ENCODE data around the gene STK10.
"Not testable (repeated sequence)": the region's sequence is repeated elsewhere in the genome, so short reads cannot be mapped to it uniquely, and the experiment has no call there.

The STK10 gene

GRCh38 chr5:172200476-172200875 lies 12.5 kb upstream of the STK10 start:
- Histone ChIP-seq H3K4me3 (no peak overlapping the region), H3K27ac (no peak overlapping the region)
- no peak for DNase-seq (ENCODE audit: low spot score)
- TF ChIP-seq, protein P1, sequence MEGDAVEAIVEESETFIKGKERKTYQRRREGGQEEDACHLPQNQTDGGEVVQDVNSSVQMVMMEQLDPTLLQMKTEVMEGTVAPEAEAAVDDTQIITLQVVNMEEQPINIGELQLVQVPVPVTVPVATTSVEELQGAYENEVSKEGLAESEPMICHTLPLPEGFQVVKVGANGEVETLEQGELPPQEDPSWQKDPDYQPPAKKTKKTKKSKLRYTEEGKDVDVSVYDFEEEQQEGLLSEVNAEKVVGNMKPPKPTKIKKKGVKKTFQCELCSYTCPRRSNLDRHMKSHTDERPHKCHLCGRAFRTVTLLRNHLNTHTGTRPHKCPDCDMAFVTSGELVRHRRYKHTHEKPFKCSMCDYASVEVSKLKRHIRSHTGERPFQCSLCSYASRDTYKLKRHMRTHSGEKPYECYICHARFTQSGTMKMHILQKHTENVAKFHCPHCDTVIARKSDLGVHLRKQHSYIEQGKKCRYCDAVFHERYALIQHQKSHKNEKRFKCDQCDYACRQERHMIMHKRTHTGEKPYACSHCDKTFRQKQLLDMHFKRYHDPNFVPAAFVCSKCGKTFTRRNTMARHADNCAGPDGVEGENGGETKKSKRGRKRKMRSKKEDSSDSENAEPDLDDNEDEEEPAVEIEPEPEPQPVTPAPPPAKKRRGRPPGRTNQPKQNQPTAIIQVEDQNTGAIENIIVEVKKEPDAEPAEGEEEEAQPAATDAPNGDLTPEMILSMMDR (IDR thresholded peaks at IDR 0.05): no peak

DNA sequence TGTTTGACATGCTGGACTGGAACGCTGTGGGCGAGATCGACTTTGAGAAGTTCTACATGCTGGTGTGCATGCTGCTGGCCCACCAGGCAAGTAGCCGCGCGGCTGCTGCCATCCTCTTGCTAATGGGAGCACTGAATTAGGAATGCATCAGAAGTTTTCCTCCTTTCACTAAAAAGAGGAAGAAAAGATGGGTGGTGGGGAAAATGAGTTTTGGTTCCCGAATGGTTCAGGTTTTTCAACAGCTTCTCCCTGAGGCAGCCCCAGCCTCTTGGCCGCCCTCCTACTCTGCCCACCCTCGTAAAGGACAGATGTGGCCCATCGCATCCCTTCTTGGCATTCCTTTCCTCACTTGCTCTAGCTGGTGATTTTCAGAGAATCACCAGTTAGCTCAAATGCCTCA lies 11.4 kb upstream of the STK10 start:
- Histone ChIP-seq H3K4me3 (no peak overlapping the region), H3K27ac (no peak overlapping the region)
- TF ChIP-seq, protein P1 (IDR thresholded peaks at IDR 0.05): no peak
- DNase-seq (ENCODE audit: low spot score): no peak

- H3K27ac ChIP-seq; H3K4me3 ChIP-seq; DNase-seq (ENCODE audit: low spot score): not testable (repeated sequence)
Observed at GRCh38 chr5:172197775-172198174, 9.8 kb upstream of the STK10 start.

DNA sequence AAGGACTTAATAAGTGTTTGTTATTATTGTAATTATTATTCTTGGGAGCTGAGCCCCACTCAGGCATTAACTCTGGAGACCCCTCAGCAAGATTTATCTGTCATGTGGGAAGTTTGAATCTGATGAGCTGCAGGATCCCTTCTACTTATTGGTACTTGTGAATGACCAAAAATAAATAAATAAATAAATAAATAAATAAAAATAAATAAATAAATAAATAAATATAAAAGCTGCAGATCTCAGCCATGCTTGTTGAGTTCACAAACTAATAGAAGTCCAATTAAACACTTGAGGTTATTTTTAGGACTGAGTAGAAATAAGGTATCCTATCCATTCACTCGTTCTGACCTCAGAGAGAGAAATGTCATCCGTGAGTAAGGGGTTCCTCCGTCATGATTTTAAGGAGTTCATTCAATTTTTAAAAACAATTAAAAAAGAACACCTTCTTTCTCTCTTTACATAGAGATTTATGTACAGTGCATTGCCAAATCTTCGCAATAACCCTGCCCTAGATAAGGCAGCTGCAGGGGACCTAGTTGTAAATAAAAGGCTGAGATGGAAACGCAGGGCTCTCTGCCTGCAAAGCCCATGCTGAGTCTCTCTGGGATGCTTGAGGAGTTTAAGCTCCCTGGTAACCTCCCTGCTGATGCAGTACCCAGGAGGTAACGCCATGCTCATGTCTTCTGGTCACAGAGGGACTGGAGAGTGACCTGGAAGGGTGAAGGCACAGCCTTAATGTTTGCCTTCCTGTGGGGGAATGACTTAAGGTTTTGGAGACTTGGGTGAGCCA lies 7.2 kb upstream of the STK10 start:
- Histone ChIP-seq H3K27ac (no peak overlapping the region), H3K4me3 (no peak overlapping the region)
- no peak for DNase-seq (ENCODE audit: low spot score)
- TF ChIP-seq, protein P1 (IDR thresholded peaks at IDR 0.05): no peak

GRCh38 chr5:172193872-172194271 lies 5.8 kb upstream of the STK10 start, which contains the start of gene EFCAB9:
TSS of gene EFCAB9 (plus strand) at chr5:172194172. CDS start at chr5:172194173, 1 bp downstream.
- no peak within 1 kb of the TSS for H3K4me3 ChIP-seq
- no peak within 1 kb of the TSS for H3K27ac ChIP-seq
- DNase-seq (ENCODE audit: low spot score): no peak
- TF ChIP-seq, protein P1 (IDR thresholded peaks at IDR 0.05): no peak

DNA sequence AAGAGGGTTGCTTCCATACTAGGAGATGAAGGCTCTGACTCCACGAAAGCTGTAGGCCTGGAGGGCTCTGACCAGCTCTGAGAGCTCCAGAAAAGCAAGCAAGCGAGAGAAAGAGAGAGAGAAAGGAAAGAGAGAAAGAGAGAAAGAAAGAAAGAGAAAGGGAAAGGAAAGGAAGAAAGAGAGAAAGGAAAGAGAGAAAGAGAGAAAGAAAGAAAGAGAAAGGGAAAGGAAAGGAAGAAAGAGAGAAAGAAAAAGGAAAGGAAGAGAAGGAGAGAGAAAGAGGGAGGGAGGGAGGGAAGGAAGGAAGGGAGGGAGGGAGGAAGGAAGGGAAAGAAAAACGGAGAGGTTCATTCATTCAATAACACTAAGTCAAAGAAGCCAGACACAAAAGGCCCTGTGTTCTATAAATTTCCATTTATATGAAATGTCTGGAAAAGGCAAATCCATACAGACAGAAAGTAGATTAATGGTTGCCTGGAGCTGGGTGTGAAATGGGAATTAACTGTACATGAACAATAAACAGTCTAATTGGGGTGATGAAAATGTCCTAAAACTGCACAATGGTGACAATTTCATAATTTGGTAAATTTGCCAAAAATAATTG lies 1.8 kb upstream of the STK10 start:
- DNase-seq (ENCODE audit: low spot score): no peak
- Histone ChIP-seq H3K4me3 (no peak overlapping the region), H3K27ac (no peak overlapping the region)
- TF ChIP-seq, protein P1 (IDR thresholded peaks at IDR 0.05): no peak

GRCh38 chr5:172188893-172189692 lies 1.1 kb upstream of the STK10 start:
- H3K4me3 ChIP-seq: peak overlapping the region; percentile 88
- TF ChIP-seq, protein P1 (IDR thresholded peaks at IDR 0.05): no peak
- no peak for DNase-seq (ENCODE audit: low spot score)
- H3K27ac ChIP-seq: no peak overlapping the region
